ENCODE results near the gene RPF1.
"Not testable (repeated sequence)": the region's sequence is repeated elsewhere in the genome, so short reads cannot be mapped to it uniquely, and the experiment has no call there.

RPF1 gene

DNA sequence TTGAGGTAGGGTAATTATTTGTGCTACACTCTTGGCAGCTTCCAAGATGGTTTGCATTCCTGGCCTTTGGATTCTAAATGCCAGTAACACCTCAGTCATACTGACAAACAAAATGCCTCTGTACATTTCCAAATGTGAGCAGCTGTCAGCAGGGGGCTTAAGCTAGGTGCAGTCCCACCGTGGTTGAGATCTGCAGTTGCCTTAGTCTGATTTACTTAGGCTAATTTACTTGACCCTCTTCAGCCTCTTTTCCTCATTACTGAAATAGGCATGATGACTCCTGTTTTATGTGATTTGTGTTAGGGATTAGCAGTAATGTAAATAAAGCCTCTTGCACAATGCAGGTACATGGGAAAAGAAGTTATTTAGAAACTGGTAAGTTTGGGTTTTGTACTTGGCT, 13.7 kb downstream of the RPF1 start:
- DNase-seq (ENCODE audit: low read depth) = no peak

DNA sequence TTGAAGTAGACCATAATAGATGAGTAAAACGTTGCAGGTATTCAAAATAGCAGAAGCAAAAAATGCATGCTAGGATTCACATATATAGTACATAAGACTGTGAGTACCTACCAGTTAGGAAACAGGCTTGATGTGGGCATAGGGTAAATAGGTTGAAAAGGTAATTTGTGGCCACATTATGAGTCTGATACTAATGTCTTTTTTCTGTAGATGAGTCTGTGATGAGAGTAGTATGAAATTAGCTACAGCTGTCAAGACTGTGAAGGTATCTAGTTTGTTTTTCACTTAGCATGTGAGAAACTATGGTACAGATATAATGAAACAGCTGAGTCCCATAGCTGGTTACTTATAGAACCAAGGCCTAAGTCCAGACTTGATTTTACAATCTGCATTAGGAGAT, 14.7 kb downstream of the RPF1 start:
- no peak for DNase-seq (ENCODE audit: low read depth)

DNA sequence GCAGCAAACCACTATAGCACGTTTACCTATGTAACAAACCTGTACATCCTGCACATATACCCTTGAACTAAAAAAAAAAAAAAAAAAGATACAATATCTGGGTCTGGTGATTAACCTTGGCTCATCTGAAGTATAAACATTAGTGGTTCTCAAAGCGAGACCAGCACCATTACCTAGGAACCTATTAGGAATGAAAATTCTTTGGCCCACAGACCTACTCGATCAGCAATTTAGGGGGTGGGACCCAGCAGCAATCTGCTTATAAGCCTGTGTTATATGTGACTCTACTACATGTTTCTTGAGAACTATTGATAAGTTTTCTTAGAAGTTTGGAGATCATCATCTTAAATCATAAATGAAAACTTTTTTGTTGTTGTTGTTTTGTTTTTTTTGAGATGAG, 17.4 kb downstream of the RPF1 start:
- DNase-seq (ENCODE audit: low read depth) = no peak

DNA sequence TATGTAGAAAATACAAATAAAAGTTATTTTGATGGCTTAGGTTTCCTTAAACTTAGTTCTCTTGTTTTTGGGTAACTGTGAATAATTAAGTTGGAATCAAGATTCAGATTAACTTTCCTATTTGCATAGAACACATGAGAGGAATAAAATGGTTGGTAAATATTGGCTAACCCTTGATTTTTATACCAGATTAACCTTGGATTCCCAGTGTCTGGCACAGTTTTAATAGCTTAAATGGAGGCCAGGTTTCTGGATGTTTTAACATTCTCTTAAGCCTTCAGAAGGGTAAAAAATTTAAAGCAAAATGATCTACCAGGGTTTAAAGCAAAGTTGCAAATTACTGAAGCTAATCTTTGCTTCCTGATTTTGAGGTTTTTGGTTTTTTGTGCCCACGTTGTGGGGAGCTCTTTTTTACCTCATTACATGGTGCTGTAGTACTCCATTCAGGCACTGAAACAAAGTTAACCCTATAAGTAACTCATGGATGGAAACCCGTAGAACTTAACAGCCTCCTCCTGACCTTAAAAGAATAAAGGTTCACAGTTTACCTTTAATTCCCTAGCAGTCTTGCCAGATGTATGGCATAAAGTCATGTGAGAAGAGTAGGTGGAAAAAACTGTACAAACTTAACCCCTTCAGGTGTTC, 18.7 kb downstream of the RPF1 start:
- no peak for DNase-seq (ENCODE audit: low read depth)

DNA sequence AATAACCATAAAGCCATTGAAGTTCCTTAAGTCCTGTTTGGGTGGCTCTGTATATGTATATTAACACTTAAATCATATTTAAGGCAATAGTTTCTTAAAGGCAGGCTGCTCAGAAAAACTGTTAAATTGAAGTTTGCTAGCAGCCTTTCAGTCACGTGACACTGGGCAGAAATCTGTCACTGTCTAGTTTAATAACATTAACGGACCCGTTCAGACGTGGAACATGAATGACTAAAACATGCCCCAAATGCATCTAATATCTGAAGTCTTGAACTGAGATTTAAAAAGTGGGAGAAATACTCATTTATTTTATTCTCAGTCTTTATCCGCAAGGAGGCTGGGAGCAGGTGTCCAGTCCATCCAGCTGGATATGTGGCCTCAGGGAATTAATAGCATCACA, 23.9 kb downstream of the RPF1 start:
- no peak for DNase-seq (ENCODE audit: low read depth)

DNA sequence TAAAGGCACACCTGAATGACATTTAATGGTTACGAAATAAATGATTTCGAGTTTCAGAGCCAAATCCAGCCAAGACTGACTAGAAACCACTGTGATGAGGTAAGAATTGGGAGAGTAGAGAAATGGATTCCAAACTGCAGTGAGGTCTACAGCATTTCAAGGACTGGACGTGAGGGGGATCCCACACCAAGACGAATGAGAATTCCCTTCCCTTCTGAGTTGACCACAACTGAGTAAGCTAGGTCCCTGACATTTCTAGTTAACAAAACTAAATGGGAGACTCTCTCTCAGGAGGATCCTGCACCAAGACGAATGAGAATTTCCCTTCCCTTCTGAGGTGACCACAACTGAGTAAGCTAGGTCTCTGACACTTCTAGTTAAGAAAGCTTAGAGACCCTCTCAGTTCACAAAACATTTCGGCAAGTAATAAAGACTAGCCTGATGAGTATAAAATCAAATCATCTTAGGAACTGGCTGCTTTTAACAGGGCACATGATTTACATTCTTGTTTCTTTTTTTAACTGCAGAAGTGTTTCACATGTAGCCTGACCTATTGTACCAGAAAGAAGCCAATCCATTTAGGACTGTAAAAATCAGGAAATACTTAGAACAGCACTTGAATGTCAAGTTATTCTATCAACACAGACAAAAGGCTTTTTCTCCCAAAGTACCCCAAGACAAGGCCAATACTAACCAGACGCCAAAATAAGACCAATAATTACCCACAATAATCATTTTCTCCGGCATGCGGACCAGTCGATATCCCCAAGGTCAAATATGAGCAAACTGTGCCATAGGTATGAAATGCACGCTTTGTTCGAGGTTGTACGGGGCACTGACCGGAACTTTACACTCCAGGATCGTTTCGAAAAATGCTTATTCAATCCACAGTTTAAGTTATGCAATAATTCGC, 25.8 kb downstream of the RPF1 start:
- DNase-seq (ENCODE audit: low read depth) = no peak

DNA sequence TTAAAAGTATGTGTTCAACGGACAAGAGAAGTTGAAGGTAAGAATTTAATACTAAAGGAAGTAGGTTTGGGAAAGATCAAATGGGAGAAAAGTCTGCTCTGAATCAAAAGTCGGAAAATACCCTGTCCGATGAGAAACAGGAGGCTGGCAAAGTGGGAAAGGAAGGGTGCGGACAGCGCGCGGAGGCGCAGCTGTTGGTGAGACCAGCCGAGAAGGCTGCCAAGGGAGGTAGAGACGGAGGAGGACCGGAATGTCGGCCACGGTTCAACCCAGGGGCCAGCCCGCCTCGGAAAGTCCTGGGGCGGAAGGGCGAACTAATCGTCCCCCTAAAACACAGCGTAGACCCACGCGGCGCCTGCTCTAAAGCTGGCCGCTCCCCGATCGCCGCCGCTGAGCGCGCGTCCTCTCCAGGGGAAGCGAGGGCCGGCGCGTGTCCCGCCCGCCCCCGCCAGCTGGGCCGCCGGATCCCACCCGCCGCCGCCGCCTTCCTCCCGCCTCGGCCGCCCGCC, 26.5 kb downstream of the RPF1 start:
- DNase-seq (ENCODE audit: low read depth) = no peak

DNA sequence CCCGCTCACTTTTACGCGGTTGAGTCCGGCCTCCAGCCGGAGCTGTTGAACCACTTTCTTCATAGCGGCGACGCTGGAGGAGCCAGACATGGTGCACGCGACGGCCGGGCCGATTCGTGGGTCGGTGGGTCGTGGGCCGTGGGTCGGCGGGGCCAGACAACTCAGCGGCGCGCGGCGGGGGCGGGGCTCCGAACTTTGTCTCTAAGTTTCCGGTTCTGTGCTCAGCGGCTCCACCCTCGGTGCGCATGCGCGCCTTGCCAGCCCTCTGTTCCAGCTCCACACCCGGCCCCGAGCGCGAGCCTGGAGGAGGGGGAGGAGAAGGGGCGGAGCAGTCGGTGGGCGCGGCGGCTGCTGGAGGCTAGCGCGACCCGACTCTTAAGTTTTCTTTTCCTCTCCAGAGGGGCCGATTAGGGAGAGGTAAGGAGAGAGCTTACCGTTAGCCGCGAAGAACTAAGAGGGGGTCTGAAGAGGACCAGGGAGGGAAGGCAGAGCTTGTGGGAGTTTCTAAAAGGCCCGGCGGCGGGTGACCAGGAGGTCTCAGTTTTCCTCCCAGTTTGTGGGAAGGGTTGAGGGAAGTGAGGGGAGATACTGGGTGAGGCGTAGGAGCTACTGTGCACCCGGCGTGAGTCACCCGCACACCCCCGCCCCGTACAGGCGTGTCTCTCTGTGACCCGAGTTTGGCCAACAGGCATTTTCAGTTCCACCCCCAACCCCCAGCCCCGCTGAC, 27.1 kb downstream of the RPF1 start, which contains the start of the genes GNG5 and SPATA1:
Gene GNG5, minus strand, starts transcription at position 580 of the 727 bp plus-strand sequence. Its CDS starts 490 bp downstream, at position 90.
Gene SPATA1, plus strand, starts transcription at position 385 of the 727 bp plus-strand sequence. CDS start 9,974 bp downstream, outside the sequence.
- peak; percentile 96 for DNase-seq (ENCODE audit: low read depth)

DNA sequence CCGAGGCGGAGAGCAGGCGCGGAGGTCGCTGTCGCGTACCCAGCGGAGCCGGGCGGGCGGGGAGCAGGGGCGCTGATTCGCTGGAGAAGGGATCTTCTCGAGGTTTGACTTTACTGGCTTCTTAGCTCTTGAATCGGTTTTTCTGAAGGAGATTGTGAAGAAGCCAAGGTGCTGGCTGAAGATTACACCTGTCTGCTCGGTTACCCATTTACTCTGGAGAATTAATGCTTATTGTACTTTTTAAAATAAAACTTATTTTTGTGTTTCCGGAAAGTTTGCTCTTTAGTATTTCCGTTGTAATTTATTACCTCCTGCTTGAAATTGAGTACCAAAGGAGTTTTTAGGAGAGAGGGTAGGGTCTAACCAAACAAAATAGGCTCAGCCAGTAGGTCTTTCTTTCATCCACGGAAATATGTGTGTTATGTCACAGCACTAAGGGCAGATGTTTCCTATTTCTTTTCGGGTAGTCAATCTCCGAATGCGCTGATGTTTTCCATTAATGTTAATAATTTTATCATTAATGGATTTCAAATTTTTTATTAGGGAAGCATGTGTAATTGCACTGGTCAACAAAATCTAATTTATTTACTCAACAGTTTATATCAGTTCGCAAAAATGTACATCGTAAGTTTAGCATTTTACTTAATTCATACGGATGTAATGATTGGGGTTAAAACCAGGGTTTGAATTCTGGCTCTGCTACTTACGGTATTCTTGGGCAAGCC, 27.8 kb downstream of the RPF1 start:
- DNase-seq (ENCODE audit: low read depth) = no peak

DNA sequence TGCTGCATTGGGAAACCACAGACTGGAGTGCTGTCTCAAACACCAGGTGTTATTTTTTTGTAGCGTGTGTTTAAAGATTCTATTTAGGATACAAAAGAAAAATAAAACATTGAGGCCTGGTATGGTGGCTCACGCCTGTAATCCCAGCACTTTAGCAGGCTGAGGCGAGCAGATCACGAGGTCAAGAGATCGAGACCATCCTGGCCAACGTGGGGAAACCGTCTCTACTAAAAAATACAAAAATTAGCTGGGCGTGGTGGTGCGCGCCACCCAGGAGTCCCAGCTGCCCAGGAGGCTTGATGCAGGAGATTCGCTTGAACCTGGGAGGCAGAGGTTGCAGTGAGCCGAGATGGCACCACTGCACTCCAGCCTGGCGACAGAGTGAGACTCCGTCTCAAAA, 28.8 kb downstream of the RPF1 start:
- DNase-seq (ENCODE audit: low read depth) = not testable (repeated sequence)

DNA sequence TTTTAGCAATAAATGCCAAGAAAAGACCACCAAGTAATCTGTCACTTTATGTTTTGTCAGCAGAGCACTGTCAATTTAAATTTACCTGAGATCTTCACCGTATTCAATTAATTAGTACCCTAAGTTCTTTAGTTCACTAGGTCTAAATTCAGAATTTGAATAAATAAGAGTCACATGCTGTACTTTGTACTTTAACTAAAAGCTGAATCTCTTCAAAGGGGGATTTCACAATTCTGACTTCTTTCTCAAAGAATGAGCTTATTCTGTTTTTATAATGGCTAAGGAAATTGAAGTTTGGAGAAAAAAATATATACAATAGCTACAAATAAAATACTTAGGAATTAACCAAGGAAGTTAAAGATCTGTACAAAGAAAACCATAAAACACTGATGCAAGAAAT, 29.4 kb downstream of the RPF1 start:
- no peak for DNase-seq (ENCODE audit: low read depth)

DNA sequence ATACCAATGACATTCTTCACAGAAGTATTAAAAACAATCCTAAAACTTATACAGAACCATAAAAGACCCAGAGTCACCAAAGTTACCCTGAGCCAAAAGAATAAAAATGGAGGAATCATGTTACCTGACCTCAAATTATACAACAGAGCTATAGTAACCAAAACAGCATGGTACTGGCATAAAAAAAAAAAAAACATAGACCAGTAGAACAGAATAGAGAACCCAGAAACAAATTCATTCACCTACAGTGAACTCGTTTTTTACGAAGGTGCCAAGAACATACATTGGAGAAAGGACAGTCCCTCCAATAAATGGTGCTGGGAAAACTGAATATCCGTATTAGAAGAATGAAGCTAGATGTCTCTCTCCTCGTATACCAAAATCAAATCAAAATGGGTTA, 30.0 kb downstream of the RPF1 start:
- DNase-seq (ENCODE audit: low read depth) = no peak

DNA sequence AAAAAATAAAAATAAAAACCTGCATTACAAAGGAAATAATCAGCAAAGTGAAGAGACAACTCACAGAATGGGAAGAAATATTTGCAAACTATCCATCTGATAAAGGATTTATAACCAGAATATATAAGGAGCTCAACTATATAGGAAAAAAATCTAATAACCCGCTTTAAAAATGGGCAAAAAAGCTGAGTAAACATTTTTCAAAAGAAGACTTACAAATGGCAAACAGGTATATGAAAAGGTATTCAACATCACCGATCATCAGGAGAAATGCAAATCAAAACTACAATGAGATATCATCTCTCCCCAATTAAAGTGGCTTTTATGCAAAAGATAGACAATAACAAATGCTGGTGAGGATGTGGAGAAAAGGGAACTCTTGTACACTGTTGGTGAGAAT, 31.1 kb downstream of the RPF1 start:
- no peak for DNase-seq (ENCODE audit: low read depth)

DNA sequence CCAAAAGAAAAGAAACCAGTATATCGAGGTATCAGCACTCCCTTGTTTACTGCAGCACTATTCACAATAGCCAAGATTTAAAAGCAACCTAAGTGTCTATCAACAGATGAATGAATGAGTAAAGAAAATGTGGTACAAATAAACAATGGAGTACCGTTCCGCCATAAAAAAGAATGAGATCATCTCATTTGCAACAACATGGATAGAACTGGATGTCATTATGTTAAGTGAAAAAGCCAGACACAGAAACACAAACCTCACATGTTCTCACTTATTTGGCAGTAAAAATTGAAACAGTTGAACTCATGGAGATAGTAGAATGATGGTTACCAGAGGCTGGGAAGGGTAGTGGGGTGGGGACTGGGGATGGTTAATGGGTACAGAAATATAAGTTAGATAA, 31.6 kb downstream of the RPF1 start:
- DNase-seq (ENCODE audit: low read depth) = no peak

DNA sequence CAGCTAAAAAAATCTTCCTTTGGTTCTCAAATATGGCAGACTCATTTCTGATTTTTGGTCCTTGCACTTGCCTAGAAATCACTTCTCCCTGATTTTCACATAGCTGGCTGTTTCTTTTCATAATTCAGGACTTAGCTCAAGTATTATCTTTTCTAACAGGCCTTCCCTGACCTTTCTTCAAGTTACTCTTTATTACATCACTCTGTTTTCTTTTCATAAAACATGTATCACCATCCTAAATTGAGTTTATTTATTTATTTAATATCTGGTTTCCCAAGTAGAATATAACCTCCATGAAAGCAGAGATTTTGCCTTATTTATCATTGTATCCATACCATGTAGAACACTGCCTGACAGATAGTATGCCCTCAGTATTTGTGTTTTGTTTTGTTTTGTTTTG, 45.5 kb downstream of the RPF1 start:
- DNase-seq (ENCODE audit: low read depth) = no peak

DNA sequence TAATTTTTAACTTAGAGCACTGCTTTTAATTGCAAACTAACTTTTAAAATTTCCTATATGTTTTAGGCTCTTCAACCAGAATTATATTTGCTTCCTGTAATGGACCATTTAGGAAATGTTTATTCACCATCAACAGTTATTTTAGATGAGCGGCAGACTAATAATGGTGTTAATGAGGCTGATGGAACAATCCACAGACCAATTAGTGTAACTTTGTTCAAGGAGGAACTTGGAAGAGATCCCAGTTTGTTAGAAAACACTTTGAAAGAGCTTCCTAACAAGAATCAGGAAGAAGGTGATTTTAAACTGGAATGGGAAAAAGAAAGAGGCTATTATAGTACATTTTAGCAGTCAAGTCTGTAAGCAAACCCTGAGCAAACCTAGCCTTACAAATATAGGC, 46.7 kb downstream of the RPF1 start:
- no peak for DNase-seq (ENCODE audit: low read depth)

DNA sequence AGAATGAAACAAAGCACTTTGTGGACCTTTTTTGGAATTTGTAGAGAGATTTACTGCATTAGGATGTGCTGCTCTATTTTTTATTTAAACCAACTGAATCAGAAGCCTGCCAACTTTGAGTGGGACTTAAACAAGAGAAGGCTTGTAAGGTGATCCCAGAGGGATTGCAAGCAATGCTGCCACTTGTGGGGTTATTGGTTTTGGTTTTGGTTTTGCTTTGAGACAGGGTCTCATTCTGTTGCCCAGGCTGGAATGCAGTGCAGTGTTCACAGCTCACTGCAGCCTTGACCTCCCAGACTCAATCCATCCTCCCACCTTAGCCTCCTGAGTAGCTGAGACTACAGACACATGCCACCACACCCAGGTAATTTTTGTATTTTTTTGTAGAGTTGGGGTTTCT, 59.5 kb downstream of the RPF1 start:
- DNase-seq (ENCODE audit: low read depth) = no peak

DNA sequence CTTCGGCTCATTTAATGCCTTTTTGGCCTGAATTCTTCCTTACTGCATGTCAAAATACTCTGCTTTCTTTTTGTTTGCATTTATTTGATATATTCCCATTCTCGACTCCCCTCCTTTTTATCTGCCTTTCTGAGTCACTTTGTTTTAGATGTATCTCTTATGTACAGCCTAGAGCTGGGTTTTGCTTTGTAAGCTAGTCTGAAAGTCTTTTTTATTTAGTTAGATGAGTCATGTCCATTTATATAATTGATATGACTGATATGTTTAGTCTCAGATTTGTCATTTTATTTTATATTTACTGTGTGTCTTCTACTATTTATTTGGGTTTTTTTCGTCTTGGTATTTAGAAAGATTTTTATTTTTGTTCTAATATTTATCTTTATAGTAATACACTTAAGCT, 60.9 kb downstream of the RPF1 start:
- no peak for DNase-seq (ENCODE audit: low read depth)

DNA sequence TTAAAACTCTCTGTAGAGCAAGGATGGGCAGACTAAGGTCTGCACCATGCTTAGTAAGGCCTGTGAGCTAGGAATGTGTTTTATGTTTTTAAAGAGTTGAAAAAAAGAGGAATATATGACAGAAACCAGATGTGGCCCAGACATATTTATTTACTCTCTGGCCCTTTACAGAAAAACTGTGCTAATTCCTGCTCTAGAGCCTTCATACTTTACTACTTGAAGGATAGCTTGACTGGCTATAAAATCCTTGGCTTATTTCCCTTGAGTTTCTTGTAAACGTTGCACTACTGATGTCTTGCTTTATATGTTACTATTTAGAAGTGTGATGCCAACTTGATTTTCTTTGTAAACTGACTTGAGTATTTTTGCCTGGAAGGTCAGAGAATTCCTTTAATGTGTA, 61.7 kb downstream of the RPF1 start:
- DNase-seq (ENCODE audit: low read depth) = no peak

DNA sequence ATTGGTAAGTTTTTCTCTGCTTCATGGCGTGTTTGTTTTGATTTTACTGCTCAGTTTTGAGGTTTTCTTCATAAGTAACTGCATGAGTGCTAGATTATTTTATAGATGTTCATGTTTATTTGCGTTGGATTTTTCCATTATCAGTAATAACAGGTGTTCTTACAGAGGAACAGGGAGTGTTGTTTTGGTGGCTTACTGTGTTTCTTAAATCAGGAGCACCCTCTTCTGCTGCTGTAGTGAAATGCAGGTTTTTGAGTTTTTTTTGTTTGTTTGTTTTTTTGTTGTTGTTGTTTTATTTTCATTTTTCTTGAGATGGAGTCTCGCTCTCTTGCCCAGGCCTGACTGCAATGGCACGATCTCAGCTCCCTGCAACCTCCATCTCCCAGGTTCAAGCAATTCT, 62.6 kb downstream of the RPF1 start:
- no peak for DNase-seq (ENCODE audit: low read depth)
